K562 (cell line): ENCODE data around the gene ROPN1L. TPM values are rescaled to one million over a fixed set of nuclear protein-coding genes. Genes with fewer than 3 reads are reported as not detected.

Experiments used
- ARHGAP35 ChIP-seq: fragments of 450-650 bp; IDR thresholded peaks from 2 replicates; pipeline ENCODE4 v1.6.1; 2018; ENCODE audit not compliant: partially characterized antibody
- ASH1L ChIP-seq: fragments of 450-650 bp; IDR thresholded peaks from 2 replicates; pipeline ENCODE4 v1.6.1; 2018; ENCODE audit warnings: borderline replicate concordance, mild to moderate bottlenecking, low read depth; ENCODE audit not compliant: partially characterized antibody
- BHLHE40 ChIP-seq: IDR thresholded peaks from 2 replicates; pipeline ENCODE4 v1.6.1; 2011; ENCODE audit warnings: low read length, improper control_type of control experiment
- CTBP1 ChIP-seq: fragments of 450-650 bp; IDR thresholded peaks from 2 replicates; pipeline ENCODE4 v1.6.1; 2016; ENCODE audit warnings: borderline replicate concordance
- DNMT1 ChIP-seq: fragments of 450-650 bp; IDR thresholded peaks from 2 replicates; pipeline ENCODE4 v1.6.1; 2016; ENCODE audit warnings: antibody characterized with exemption, mild to moderate bottlenecking
- GABPB1 ChIP-seq: sonication (generic); formaldehyde crosslinking; IDR thresholded peaks from 2 replicates; pipeline ENCODE4 v1.8.0; 2022; ENCODE audit warnings: mild to moderate bottlenecking, missing genetic modification reagents
- MAZ ChIP-seq, 2 experiments: fragments of 450-650 bp in 1 of 2; sonication (generic) in 1 of 2; formaldehyde crosslinking; IDR thresholded peaks in 1 of 2; conservative IDR thresholded peaks in 1 of 2; 2 replicates each; pipeline versions ENCODE4 v1.4.0 to v1.5.0; 2020; ENCODE audit warnings: mild to moderate bottlenecking in 1 of 2, missing genetic modification reagents in 1 of 2
- MLLT1 ChIP-seq, 2 experiments: fragments of 450-650 bp; IDR thresholded peaks; 2 replicates each; pipeline ENCODE4 v1.6.1; 2016
- MTA3 ChIP-seq: fragments of 450-650 bp; formaldehyde crosslinking; IDR thresholded peaks from 2 replicates; pipeline ENCODE4 v1.6.1; 2017; ENCODE audit warnings: mild to moderate bottlenecking, borderline replicate concordance
- MXI1 ChIP-seq: IDR thresholded peaks from 2 replicates; pipeline ENCODE4 v1.6.1; 2011; ENCODE audit warnings: low read depth, mild to moderate bottlenecking, improper control_type of control experiment, low read length
- NCOA2 ChIP-seq, 2 experiments: fragments of 450-650 bp; IDR thresholded peaks; 2 replicates each; pipeline ENCODE4 v1.6.1; 2018; ENCODE audit warnings: mild to moderate bottlenecking in 2 of 2, moderate library complexity in 1 of 2; ENCODE audit not compliant: partially characterized antibody in 2 of 2
- NRF1 ChIP-seq, 2 experiments: fragments of 450-650 bp; IDR thresholded peaks in 1 of 2; conservative IDR thresholded peaks in 1 of 2; 2 replicates each; pipeline ENCODE4 v1.6.1; 2014; ENCODE audit warnings: mild to moderate bottlenecking in 2 of 2
- PCBP1 ChIP-seq: fragments of 200-400 bp; formaldehyde crosslinking; IDR thresholded peaks from 2 replicates; pipeline ENCODE4 v1.6.1; 2018; ENCODE audit warnings: mild to moderate bottlenecking, low read depth, low read length; ENCODE audit not compliant: poor library complexity, severe bottlenecking
- PML ChIP-seq: IDR thresholded peaks from 2 replicates; pipeline ENCODE4 v1.6.1; 2012; ENCODE audit warnings: low read length, inconsistent platforms
- POLR2B ChIP-seq: fragments of 450-650 bp; IDR thresholded peaks from 2 replicates; pipeline ENCODE4 v1.6.1; 2018; ENCODE audit warnings: low read depth; ENCODE audit not compliant: partially characterized antibody
- RAD51 ChIP-seq: fragments of 450-650 bp; IDR thresholded peaks from 2 replicates; pipeline ENCODE4 v1.7.1; 2016; ENCODE audit warnings: low read depth, mild to moderate bottlenecking, borderline replicate concordance
- TAF7 ChIP-seq: fragments of 450-650 bp; IDR thresholded peaks from 2 replicates; pipeline ENCODE4 v1.6.1; 2016; ENCODE audit warnings: missing genetic modification characterization, missing compliant biosample characterization
- TCF3 ChIP-seq: sonication (generic); formaldehyde crosslinking; IDR thresholded peaks from 2 replicates; pipeline ENCODE4 v1.4.0; 2020; ENCODE audit warnings: mild to moderate bottlenecking, missing genetic modification reagents
- TEAD1 ChIP-seq, 2 experiments: fragments of 450-650 bp in 1 of 2; sonication (generic) in 1 of 2; formaldehyde crosslinking; IDR thresholded peaks; 2 replicates each; pipeline versions ENCODE4 v1.4.0 to v1.8.0; 2020 to 2022; ENCODE audit warnings: mild to moderate bottlenecking in 2 of 2, missing genetic modification reagents in 1 of 2
- THRB ChIP-seq: fragments of 450-650 bp; formaldehyde crosslinking; conservative IDR thresholded peaks from 2 replicates; pipeline ENCODE4 v1.4.0; 2022; ENCODE audit warnings: mild to moderate bottlenecking, missing genetic modification characterization
- TRIM28 ChIP-seq: fragments of 450-650 bp; IDR thresholded peaks from 2 replicates; pipeline ENCODE4 v1.6.1; 2017
- WHSC1 ChIP-seq: IDR thresholded peaks from one replicate; pipeline ENCODE4 v1.6.1; 2012; ENCODE audit warnings: low read length, control low read depth, inconsistent platforms
- ZBTB1 ChIP-seq: sonication (generic); formaldehyde crosslinking; IDR thresholded peaks from 2 replicates; pipeline ENCODE4 v1.8.1; 2023; ENCODE audit warnings: missing genetic modification reagents, low read depth, mild to moderate bottlenecking, borderline replicate concordance
- ZNF239 ChIP-seq: fragments of 250-450 bp; sonication (Bioruptor Pico); IDR thresholded peaks from 2 replicates; pipeline ENCODE4 v1.4.0; 2020; ENCODE audit warnings: mild to moderate bottlenecking
- ZNF444 ChIP-seq: fragments of 250-450 bp; sonication (Bioruptor Pico); IDR thresholded peaks from 2 replicates; pipeline ENCODE4 v1.4.0; 2020; ENCODE audit warnings: mild to moderate bottlenecking, moderate library complexity
- ZNF586 ChIP-seq: fragments of 450-650 bp; formaldehyde crosslinking; conservative IDR thresholded peaks from 2 replicates; pipeline ENCODE4 v1.4.0; 2020; ENCODE audit warnings: mild to moderate bottlenecking, moderate library complexity
- ZSCAN29 ChIP-seq: fragments of 450-650 bp; IDR thresholded peaks from 2 replicates; pipeline ENCODE4 v1.6.1; 2017
- polyA plus RNA-seq, 8 experiments: library from polyadenylated mRNA; depleted of rRNA in 4 of 8; stranded (reverse) in 5 of 8; unstranded in 3 of 8; fragments of >200 nt; fragmentation: Nextera tagmentation in 2 of 8; fragmentation: Illumina TruSeq in 1 of 8; extraction: Ambion mirVana in 2 of 8; extraction: Trizol in 1 of 8; gene quantifications; 2 replicates each; pipeline versions ENCODE4 v1.2.1 to v1.2.3, GENCODE V29; 2011 to 2014; ENCODE audit warnings: inconsistent platforms in 1 of 8, missing spikeins in 1 of 8
- total RNA-seq, 7 experiments: library from RNA; depleted of rRNA in 6 of 7; stranded (reverse); fragments of >200 nt in 6 of 7; fragmentation: Illumina TruSeq in 2 of 7; extraction: Trizol in 2 of 7; gene quantifications; 2 replicates each; pipeline versions ENCODE4 v1.2.1 to v1.2.3, GENCODE V29; 2011 to 2021; ENCODE audit warnings: low replicate concordance in 1 of 7

ROPN1L gene
- total and polyA plus RNA-seq, 9 of the 15 experiments (the other 6 are each of a cell fraction or from before 2014, with no cell fraction given) = 0.04 to 0.85 (median 0.24) TPM; not detected in 3

GRCh38 chr5:10441083-10441991, at the start of gene ROPN1L (continued):
- TF ChIP-seq MLLT1 (IDR thresholded peaks at IDR 0.05) (peak in 1 of 2 experiments; percentile 12; a peak in 1 of 4 replicates), MTA3 (peak; percentile 68; the same call in 1 of the 2 replicates), NRF1 (conservative IDR thresholded peaks at IDR 0.05 in 1 of 2, IDR thresholded peaks at IDR 0.05 in 1 of 2) (peak; percentile 99), GABPB1 (CRISPR knock-in tag) (peak; percentile 45; the same call in 1 of the 2 replicates), MXI1 (peak; percentile 84; the same call in 1 of the 2 replicates), WHSC1 (peak; percentile 21), ZNF586 (CRISPR knock-in tag) (0 out of 2 replicates have a peak, but pooled peaks have one; percentile 53), POLR2B (peak; percentile 89), THRB (CRISPR knock-in tag) (0 out of 2 replicates have a peak, but pooled peaks have one; percentile 56), ZNF444 (no peak), TRIM28 (peak; percentile 61; the same call in 1 of the 2 replicates), ASH1L (no peak), ARHGAP35 (no peak), ZBTB1 (CRISPR knock-in tag) (0 out of 2 replicates have a peak, but pooled peaks have one; percentile 18), ZSCAN29 (peak; percentile 47; the same call in 1 of the 2 replicates), TEAD1 (CRISPR knock-in tag; IDR thresholded peaks at IDR 0.05) (peak in 1 of 2 experiments; percentile 38; a peak in 1 of 4 replicates), DNMT1 (peak; percentile 88; the same call in 1 of the 2 replicates), BHLHE40 (peak; percentile 28; the same call in 1 of the 2 replicates), TCF3 (CRISPR knock-in tag) (peak; percentile 21; the same call in 1 of the 2 replicates), TAF7 (tag) (no peak), PCBP1 (peak; percentile 48), ZNF239 (CRISPR knock-in tag) (no peak), CTBP1 (peak; percentile 68; the same call in 1 of the 2 replicates), NCOA2 (IDR thresholded peaks at IDR 0.05; ENCODE audit: partially characterized antibody in 2 of 2) (no peak), RAD51 (peak; percentile 38; the same call in 1 of the 2 replicates), MAZ (CRISPR knock-in tag; conservative IDR thresholded peaks at IDR 0.05 in 1 of 2, IDR thresholded peaks at IDR 0.05 in 1 of 2) (peak; percentile 83 to 88), PML (peak; percentile 51; the same call in 1 of the 2 replicates)
